Measurements from ENCODE around the gene OTOG. TPM values are rescaled to one million over a fixed set of nuclear protein-coding genes. Genes with fewer than 3 reads are reported as not detected.

OTOG gene
- total and polyA plus RNA-seq, 11 donors: not detected

DNA sequence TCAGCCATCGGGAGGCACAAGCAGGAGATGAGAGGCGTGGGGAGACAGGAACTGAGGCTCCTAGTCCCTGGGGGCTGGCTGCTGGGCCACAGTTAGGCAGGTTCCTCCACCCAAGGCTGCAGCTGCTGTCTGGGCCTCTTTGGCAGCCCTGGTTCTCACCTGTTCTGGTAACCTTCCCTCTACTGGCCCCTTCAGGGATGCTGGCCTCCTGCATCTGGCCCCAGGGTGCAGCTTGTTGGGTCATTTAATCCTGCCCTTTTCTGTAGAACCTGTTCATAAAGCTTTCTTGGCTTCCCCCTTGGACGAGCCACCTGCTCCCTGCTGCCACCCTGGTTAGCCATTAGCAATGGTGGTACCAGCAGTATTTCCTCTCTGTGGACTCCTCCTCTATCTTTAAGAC is 8.3 kb upstream of the OTOG start:
- peaks cover 0 to 7% (median 0%) of the 10 kb centered on the region in 9 donors for H3K27me3 ChIP-seq
- TF ChIP-seq POLR2A (IDR thresholded peaks at IDR 0.05): no peak
- TF ChIP-seq, protein P1, sequence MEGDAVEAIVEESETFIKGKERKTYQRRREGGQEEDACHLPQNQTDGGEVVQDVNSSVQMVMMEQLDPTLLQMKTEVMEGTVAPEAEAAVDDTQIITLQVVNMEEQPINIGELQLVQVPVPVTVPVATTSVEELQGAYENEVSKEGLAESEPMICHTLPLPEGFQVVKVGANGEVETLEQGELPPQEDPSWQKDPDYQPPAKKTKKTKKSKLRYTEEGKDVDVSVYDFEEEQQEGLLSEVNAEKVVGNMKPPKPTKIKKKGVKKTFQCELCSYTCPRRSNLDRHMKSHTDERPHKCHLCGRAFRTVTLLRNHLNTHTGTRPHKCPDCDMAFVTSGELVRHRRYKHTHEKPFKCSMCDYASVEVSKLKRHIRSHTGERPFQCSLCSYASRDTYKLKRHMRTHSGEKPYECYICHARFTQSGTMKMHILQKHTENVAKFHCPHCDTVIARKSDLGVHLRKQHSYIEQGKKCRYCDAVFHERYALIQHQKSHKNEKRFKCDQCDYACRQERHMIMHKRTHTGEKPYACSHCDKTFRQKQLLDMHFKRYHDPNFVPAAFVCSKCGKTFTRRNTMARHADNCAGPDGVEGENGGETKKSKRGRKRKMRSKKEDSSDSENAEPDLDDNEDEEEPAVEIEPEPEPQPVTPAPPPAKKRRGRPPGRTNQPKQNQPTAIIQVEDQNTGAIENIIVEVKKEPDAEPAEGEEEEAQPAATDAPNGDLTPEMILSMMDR (IDR thresholded peaks at IDR 0.05): no peak
- WGBS, 4 donors: 60 to 70% (median 66%) methylated on average over 3 of the region's 3 CpGs
- intact Hi-C loops (cut with DNase I): no loop called here
- DNase-seq (no peak), ATAC-seq (no peak)
- H3K36me3 ChIP-seq: no peaks in the 10 kb centered on the region
- H3K4me1 ChIP-seq: no peaks in the 10 kb centered on the region
- no peak overlapping the region for H3K4me3 ChIP-seq
- H3K9me3 ChIP-seq: no peaks in the 10 kb centered on the region
- H3K27ac ChIP-seq: no peak overlapping the region

DNA sequence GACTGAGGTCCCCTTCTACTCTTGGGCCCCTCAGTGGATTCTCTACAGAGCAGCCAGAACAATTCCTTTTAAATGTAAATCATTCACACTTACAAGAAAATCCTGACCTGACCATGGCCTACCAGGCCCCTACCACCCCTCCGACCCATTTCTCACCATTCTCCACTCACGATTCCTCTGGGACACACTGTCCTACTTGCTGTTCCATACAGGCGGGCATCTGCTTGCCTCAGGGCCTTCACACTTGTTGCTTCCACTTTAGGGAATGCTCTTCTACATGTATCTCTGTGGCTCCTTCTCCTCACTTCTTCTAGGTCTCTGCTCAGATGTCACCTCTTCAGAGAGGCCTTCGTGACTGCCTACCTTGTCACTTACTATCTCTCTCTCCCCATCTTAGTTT is 6.3 kb upstream of the OTOG start:
- intact Hi-C loops (cut with DNase I): no loop called here
- no peak for TF ChIP-seq POLR2A (IDR thresholded peaks at IDR 0.05)
- TF ChIP-seq, protein P1 (IDR thresholded peaks at IDR 0.05): no peak
- Histone ChIP-seq H3K27me3 (peaks cover 0 to 21% (median 5%) of the 10 kb centered on the region in 9 donors), H3K36me3 (no peaks in the 10 kb centered on the region), H3K4me1 (peaks cover 0 to 5% (median 0%) of the 10 kb centered on the region in 12 donors), H3K4me3 (no peak overlapping the region), H3K9me3 (no peaks in the 10 kb centered on the region), H3K27ac (no peak overlapping the region)
- ATAC-seq: no peak
- no peak for DNase-seq
- WGBS, 4 donors: 72 to 91% (median 86%) methylated on average over 4 of the region's 4 CpGs

DNA sequence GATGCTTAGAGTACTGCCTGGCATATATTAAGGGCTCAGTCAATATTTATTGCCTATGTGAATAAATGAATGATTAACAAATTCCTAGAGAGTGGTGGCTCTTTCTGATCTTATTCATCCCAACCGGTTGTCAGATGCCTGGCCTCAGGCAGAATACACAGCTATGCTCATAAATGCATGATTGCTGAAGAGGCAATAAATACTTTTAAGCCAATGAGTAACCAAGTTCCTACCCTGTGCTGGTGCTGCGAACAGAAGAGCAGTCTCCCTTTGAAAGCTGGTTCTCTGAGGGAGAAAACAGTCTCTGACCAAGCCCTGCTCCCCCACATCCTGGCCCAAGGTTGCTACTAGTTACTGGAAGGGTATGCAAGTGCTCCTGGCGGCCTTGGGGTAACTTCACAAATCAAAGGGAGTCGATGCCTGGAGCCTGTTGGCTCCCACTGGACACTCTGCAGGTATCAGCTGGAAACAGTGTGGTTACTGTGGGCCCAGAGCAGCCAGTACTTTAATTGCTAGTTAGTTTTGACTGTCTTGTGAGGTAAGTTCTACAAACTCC is 5.7 kb upstream of the OTOG start:
- no peak overlapping the region for H3K27ac ChIP-seq
- WGBS, 4 donors: 81 to 93% (median 83%) methylated on average over 3 to 4 of the region's 4 CpGs
- H3K4me3 ChIP-seq: no peak overlapping the region
- H3K27me3 ChIP-seq: peaks cover 0 to 24% (median 5%) of the 10 kb centered on the region in 9 donors
- TF ChIP-seq POLR2A (IDR thresholded peaks at IDR 0.05): no peak
- TF ChIP-seq, protein P1 (IDR thresholded peaks at IDR 0.05): no peak
- ATAC-seq (no peak), DNase-seq (no peak)
- H3K36me3 ChIP-seq: no peaks in the 10 kb centered on the region
- H3K9me3 ChIP-seq: no peaks in the 10 kb centered on the region
- intact Hi-C loops (cut with DNase I): no loop called here
- H3K4me1 ChIP-seq: peaks cover 0 to 5% (median 0%) of the 10 kb centered on the region in 12 donors

GRCh38 chr11:17542249-17542648 is 4.8 kb upstream of the OTOG start:
- WGBS, 4 donors: 76 to 89% (median 83%) methylated on average over 4 of the region's 4 CpGs
- intact Hi-C loops (cut with DNase I): no loop called here
- Histone ChIP-seq H3K4me3 (no peak overlapping the region), H3K9me3 (no peaks in the 10 kb centered on the region), H3K27me3 (peaks cover 0 to 32% (median 5%) of the 10 kb centered on the region in 9 donors), H3K4me1 (peaks cover 0 to 5% (median 0%) of the 10 kb centered on the region in 12 donors), H3K27ac (no peak overlapping the region), H3K36me3 (no peaks in the 10 kb centered on the region)
- ATAC-seq (peak in 2 of 4 donors; percentile 16 to 29), DNase-seq (no peak)
- TF ChIP-seq POLR2A (IDR thresholded peaks at IDR 0.05): no peak
- TF ChIP-seq, protein P1 (IDR thresholded peaks at IDR 0.05): no peak
